Spleen (tissue), 13 donors: ENCODE measurements around the gene KRTAP4-11. TPM values are rescaled to one million over a fixed set of nuclear protein-coding genes. Genes with fewer than 3 reads are reported as not detected.
"Not testable (repeated sequence)": the region's sequence is repeated elsewhere in the genome, so short reads cannot be mapped to it uniquely, and the experiment has no call there.

Experiments
- DNase-seq: peaks from one replicate; pipeline ENCODE4 v3.0.0-alpha.2; 2020
- H3K27ac ChIP-seq, 8 donors: fragments of 200-600 bp; sonication (generic) in 7 of 8; 1 replicate in 4 of 8; 2 replicates in 4 of 8; pipeline versions ENCODE4 v1.5.0 to v1.8.0; 2016 to 2021; ENCODE audit warnings: inconsistent platforms in 4 of 8, mild to moderate bottlenecking in 4 of 8, moderate library complexity in 1 of 8
- H3K27me3 ChIP-seq, 7 donors: fragments of 200-600 bp; sonication (generic) in 6 of 7; replicated peaks in 1 of 7; 1 replicate in 4 of 7; 2 replicates in 3 of 7; pipeline versions ENCODE4 v1.5.0 to v1.8.0; 2016 to 2021; ENCODE audit warnings: inconsistent platforms in 3 of 7, mild to moderate bottlenecking in 1 of 7
- H3K36me3 ChIP-seq, 6 donors: fragments of 200-600 bp; sonication (generic) in 5 of 6; 1 replicate in 4 of 6; 2 replicates in 2 of 6; pipeline versions ENCODE4 v1.5.0 to v1.8.0; 2016 to 2021; ENCODE audit warnings: inconsistent platforms in 2 of 6
- H3K4me1 ChIP-seq, 6 donors: fragments of 200-600 bp; sonication (generic) in 5 of 6; 1 replicate in 3 of 6; 2 replicates in 3 of 6; pipeline versions ENCODE4 v1.5.0 to v1.8.0; 2016 to 2021; ENCODE audit warnings: inconsistent platforms in 3 of 6
- H3K4me3 ChIP-seq, 8 donors: fragments of 200-600 bp; sonication (generic) in 7 of 8; 1 replicate in 4 of 8; 2 replicates in 4 of 8; pipeline versions ENCODE4 v1.5.0 to v1.8.0; 2016 to 2021; ENCODE audit warnings: inconsistent platforms in 4 of 8, mild to moderate bottlenecking in 4 of 8, moderate library complexity in 2 of 8
- H3K9me3 ChIP-seq, 8 donors: fragments of 200-600 bp; sonication (generic) in 7 of 8; 1 replicate in 4 of 8; 2 replicates in 4 of 8; pipeline versions ENCODE4 v1.5.0 to v1.8.0; 2016 to 2021; ENCODE audit warnings: inconsistent platforms in 4 of 8
- CTCF ChIP-seq, 11 experiments: fragments of 200-600 bp in 7 of 11; fragments of 450-650 bp in 4 of 11; sonication (generic) in 4 of 11; IDR thresholded peaks in 8 of 11; conservative IDR thresholded peaks in 3 of 11; 1 replicate in 7 of 11; 2 replicates in 4 of 11; pipeline versions ENCODE4 v1.4.0 to v1.8.0; 2016 to 2021; ENCODE audit warnings: antibody characterized with exemption in 11 of 11, inconsistent platforms in 4 of 11, mild to moderate bottlenecking in 1 of 11
- POLR2A ChIP-seq, 3 donors: fragments of 450-650 bp; IDR thresholded peaks; one replicate each; pipeline ENCODE4 v1.5.1; 2017; ENCODE audit warnings: antibody characterized with exemption in 3 of 3, mild to moderate bottlenecking in 1 of 3
- POLR2AphosphoS5 ChIP-seq, 3 donors: sonication (generic); formaldehyde crosslinking; IDR thresholded peaks; one replicate each; pipeline ENCODE4 v1.5.1; 2017; ENCODE audit warnings: antibody characterized with exemption in 3 of 3
- WGBS, 5 donors: extraction: QIAGEN DNeasy Blood & Tissue Kit in 3 of 5; methylation state at CpG; one replicate each; pipeline versions ENCODE4 v1.1.5 to v1.1.7; 2013 to 2018; 5-methylcytosine and 5-hydroxymethylcytosine counted together
- intact Hi-C: fragments of 100-400 bp; cut with DNase I; formaldehyde crosslinking; loops from one replicate; pipeline ENCODE4 v1.15.0; 2023; ENCODE audit warnings: low total_unique reads
- long read RNA-seq, 2 donors: transcript quantifications; one replicate each; lab custom pipeline, GENCODE V29; 2026
- polyA plus RNA-seq, 3 donors: library from polyadenylated mRNA; stranded (reverse); fragments of 200-250 nt; gene quantifications; one replicate each; pipeline ENCODE4 v1.2.1, GENCODE V29; 2013
- total RNA-seq, 7 donors: library from RNA; depleted of rRNA in 3 of 7; stranded (reverse); fragments of >200 nt in 3 of 7; fragmentation: NEBNext Ultra II Directional in 4 of 7; extraction: Animal tissue kit (Norgen Biotek cat#: 25700) in 4 of 7; gene quantifications; one replicate each; pipeline versions ENCODE4 v1.1.0 to v1.2.1, GENCODE V29; 2016 to 2021
- donor health status: healthy with polysubstance abuse.
- donor health status: DM: no; HTN: no; CAD: no; lungs with moderate emphysema.
- donor health status: DM: no; HTN: no; CAD: no.
- donor health status: Bipolar disorder and iron deficiency.
- donor health status: healthy.
- donor health status: DM: no; HTN: no; CAD: no.
- donor health status: DM: yes; HTN: yes; CAD: no.

Gene KRTAP4-11
- total RNA-seq (not detected), polyA plus RNA-seq (not detected)
- long read RNA-seq, donor 1, result 0 reads
- long read RNA-seq, donor 2, result 0 reads

- intact Hi-C loops, H3K4me3 ChIP-seq, DNase-seq, H3K27ac ChIP-seq, H3K36me3 ChIP-seq, H3K27me3 ChIP-seq: not testable (repeated sequence)
- 64 to 86% (median 74%) methylated on average over 7 to 10 of the region's 10 CpGs for WGBS, 5 donors
- Histone ChIP-seq H3K9me3 (peaks cover 0 to 12% (median 8%) of the 10 kb centered on the region in 8 donors), H3K4me1 (peaks cover 3 to 48% (median 12%) of the 10 kb centered on the region in 6 donors)
Observed at GRCh38 chr17:41117846-41118386, at the start of gene KRTAP4-11. Gene KRTAP4-11 (minus strand): TSS chr17:41118373. CDS start chr17:41118315, 58 bp downstream.

GRCh38 chr17:41167561-41167960 lies 49.4 kb upstream of the KRTAP4-11 start:
- Histone ChIP-seq H3K9me3 (no peaks in the 10 kb centered on the region), H3K27me3 (no peaks in the 10 kb centered on the region), H3K27ac (no peak overlapping the region), H3K4me1 (no peaks in the 10 kb centered on the region), H3K4me3 (no peak overlapping the region), H3K36me3 (no peaks in the 10 kb centered on the region)
- intact Hi-C loops, result no loop called here
- no peak for TF ChIP-seq CTCF (IDR thresholded peaks at IDR 0.05 in 8 of 11, conservative IDR thresholded peaks at IDR 0.05 in 3 of 11)
- no peak for TF ChIP-seq POLR2AphosphoS5 (IDR thresholded peaks at IDR 0.05)
- TF ChIP-seq POLR2A (IDR thresholded peaks at IDR 0.05), result no peak
- DNase-seq, result no peak
- 85 to 96% (median 92%) methylated on average over 6 to 7 of the region's 7 CpGs for WGBS, 5 donors

GRCh38 chr17:41163828-41164227 lies 45.7 kb upstream of the KRTAP4-11 start:
- H3K36me3 ChIP-seq, result no peaks in the 10 kb centered on the region
- peaks cover 0 to 7% (median 0%) of the 10 kb centered on the region in 7 donors for H3K27me3 ChIP-seq
- no peak overlapping the region for H3K27ac ChIP-seq
- H3K4me3 ChIP-seq, result no peak overlapping the region
- no peaks in the 10 kb centered on the region for H3K4me1 ChIP-seq
- TF ChIP-seq POLR2A (IDR thresholded peaks at IDR 0.05), result no peak
- WGBS, 5 donors, result 79 to 87% (median 86%) methylated on average over 7 of the region's 7 CpGs
- H3K9me3 ChIP-seq, result no peaks in the 10 kb centered on the region
- DNase-seq, result no peak
- intact Hi-C loops, result no loop called here

GRCh38 chr17:41160648-41161047 lies 42.5 kb upstream of the KRTAP4-11 start, which contains the start of gene KRTAP4-4:
Gene KRTAP4-4 (minus strand): TSS chr17:41160748. CDS start chr17:41160691, 57 bp downstream.
- Histone ChIP-seq H3K27me3 (peaks cover 0 to 17% (median 0%) of the 10 kb centered on the region in 7 donors), H3K4me3 (no peak within 1 kb of the TSS), H3K36me3 (no peaks in the 10 kb centered on the region), H3K27ac (no peak within 1 kb of the TSS), H3K4me1 (no peaks in the 10 kb centered on the region), H3K9me3 (no peaks in the 10 kb centered on the region)
- TF ChIP-seq CTCF (IDR thresholded peaks at IDR 0.05 in 8 of 11, conservative IDR thresholded peaks at IDR 0.05 in 3 of 11) (no peak), POLR2AphosphoS5 (IDR thresholded peaks at IDR 0.05) (no peak), POLR2A (IDR thresholded peaks at IDR 0.05) (no peak)
- DNase-seq, result no peak
- intact Hi-C loops, result no loop called here
- 80 to 100% (median 84%) methylated on average over 1 of the region's 1 CpG for WGBS, 5 donors

- H3K4me3 ChIP-seq, H3K4me1 ChIP-seq, H3K27ac ChIP-seq, DNase-seq, H3K36me3 ChIP-seq, intact Hi-C loops, H3K9me3 ChIP-seq: not testable (repeated sequence)
- 87 to 94% (median 90%) methylated on average over 2 to 3 of the region's 3 CpGs; no CpG with 5 or more reads in 1 of the 5 donors for WGBS, 5 donors
- peaks cover 0 to 17% (median 0%) of the 10 kb centered on the region in 7 donors for H3K27me3 ChIP-seq
Observed at GRCh38 chr17:41160190-41160589, 42.0 kb upstream of the KRTAP4-11 start.
